Neural cell (in vitro differentiated cells): Measurements from ENCODE around the gene ST14. TPM values are rescaled to one million over a fixed set of nuclear protein-coding genes. Genes with fewer than 3 reads are reported as not detected.

Source experiments
- H2AFZ ChIP-seq: fragments of 200-600, 300-800 bp; sonication (generic), shearing (Covaris generic); 2 replicates; pipeline ENCODE4 v1.6.0; 2014; ENCODE audit warnings: low read depth, mild to moderate bottlenecking, antibody characterized with exemption, low read length, moderate library complexity
- H3F3A ChIP-seq: fragments of 200-600 bp; shearing (Covaris generic); 2 replicates; pipeline ENCODE4 v1.6.1; 2016; ENCODE audit warnings: mild to moderate bottlenecking, moderate library complexity, mixed read lengths, antibody characterized with exemption, low read length; ENCODE audit not compliant: insufficient read depth, poor library complexity, severe bottlenecking
- H3K27ac ChIP-seq: fragments of 200-600, 300-800 bp; sonication (generic), shearing (Covaris generic); 2 replicates; pipeline ENCODE4 v1.5.1; 2014; ENCODE audit warnings: mild to moderate bottlenecking, low read length, moderate library complexity
- H3K27me3 ChIP-seq: fragments of 300-800, 200-600 bp; sonication (generic), shearing (Covaris generic); 2 replicates; pipeline ENCODE4 v1.6.0; 2014; ENCODE audit warnings: mild to moderate bottlenecking, low read depth, low read length, moderate library complexity; ENCODE audit not compliant: insufficient read depth
- H3K36me3 ChIP-seq: fragments of 300-800, 200-600 bp; sonication (generic), shearing (Covaris generic); 2 replicates; pipeline ENCODE4 v1.5.1; 2014; ENCODE audit warnings: mild to moderate bottlenecking, antibody characterized with exemption, low read length, moderate library complexity; ENCODE audit not compliant: insufficient read depth
- H3K4me2 ChIP-seq: fragments of 300-800, 200-600 bp; sonication (generic), shearing (Covaris generic); 2 replicates; pipeline ENCODE4 v1.6.0; 2014; ENCODE audit warnings: mild to moderate bottlenecking, low read length
- H3K4me3 ChIP-seq: fragments of 300-800, 200-600 bp; sonication (generic), shearing (Covaris generic); 2 replicates; pipeline ENCODE4 v1.5.1; 2014; ENCODE audit warnings: mild to moderate bottlenecking, low read length, moderate library complexity
- H3K79me2 ChIP-seq: fragments of 200-600 bp; shearing (Covaris generic); replicated peaks from 2 replicates; pipeline ENCODE4 v1.6.0; 2014; ENCODE audit warnings: mild to moderate bottlenecking, low read length, moderate library complexity; ENCODE audit not compliant: insufficient read depth
- H3K9ac ChIP-seq: fragments of 300-800, 200-600 bp; sonication (generic), shearing (Covaris generic); 2 replicates; pipeline ENCODE4 v1.6.1; 2016; ENCODE audit warnings: mild to moderate bottlenecking, low read length, mixed read lengths
- H3K9me2 ChIP-seq: fragments of 200-600 bp; shearing (Covaris generic); 2 replicates; pipeline ENCODE4 v1.6.1; 2016; ENCODE audit warnings: mild to moderate bottlenecking, low read length, mixed read lengths; ENCODE audit not compliant: insufficient read depth
- H3K9me3 ChIP-seq: fragments of 200-600, 300-800 bp; sonication (generic), shearing (Covaris generic); 2 replicates; pipeline ENCODE4 v1.6.1; 2016; ENCODE audit warnings: mild to moderate bottlenecking, mixed run types, low read length, moderate library complexity, mixed read lengths
- H4K20me1 ChIP-seq: fragments of 200-600 bp; shearing (Covaris generic); 2 replicates; pipeline ENCODE4 v1.6.1; 2016; ENCODE audit warnings: mild to moderate bottlenecking, mixed run types; ENCODE audit not compliant: insufficient read depth
- EP300 ChIP-seq: fragments of 450-650 bp; conservative IDR thresholded peaks from 2 replicates; pipeline ENCODE4 v1.6.1; 2014; ENCODE audit warnings: antibody characterized with exemption, mild to moderate bottlenecking, moderate library complexity; ENCODE audit not compliant: poor library complexity, severe bottlenecking
- EZH2 ChIP-seq: fragments of 200-600, 300-800 bp; shearing (Covaris generic), sonication (generic); IDR thresholded peaks from 2 replicates; pipeline ENCODE4 v1.6.1; 2014; ENCODE audit warnings: antibody characterized with exemption, low read length, borderline replicate concordance, mild to moderate bottlenecking; ENCODE audit not compliant: insufficient read depth, poor library complexity, severe bottlenecking
- MXI1 ChIP-seq: fragments of 450-650 bp; conservative IDR thresholded peaks from 2 replicates; pipeline ENCODE4 v1.6.1; 2014; ENCODE audit warnings: antibody characterized with exemption, mild to moderate bottlenecking; ENCODE audit not compliant: poor library complexity, severe bottlenecking
- POLR2AphosphoS5 ChIP-seq: IDR thresholded peaks from 2 replicates; pipeline ENCODE4 v1.6.1; 2012
- RAD21 ChIP-seq: fragments of 450-650 bp; conservative IDR thresholded peaks from 2 replicates; pipeline ENCODE4 v1.6.1; 2014; ENCODE audit warnings: antibody characterized with exemption, mild to moderate bottlenecking, moderate library complexity
- SMC3 ChIP-seq: fragments of 450-650 bp; conservative IDR thresholded peaks from 2 replicates; pipeline ENCODE4 v1.6.1; 2014; ENCODE audit warnings: antibody characterized with exemption, mild to moderate bottlenecking, moderate library complexity; ENCODE audit not compliant: poor library complexity
- TAF1 ChIP-seq: IDR thresholded peaks from 2 replicates; pipeline ENCODE4 v1.6.1; 2012; ENCODE audit warnings: low read depth
- polyA plus RNA-seq: library from polyadenylated mRNA; depleted of rRNA; stranded (reverse); fragments of >200 nt; gene quantifications from 2 replicates; pipeline ENCODE4 v1.2.3, GENCODE V29; 2014
- TF ChIP-seq, protein P1 (sequence below): IDR thresholded peaks from 2 replicates; pipeline ENCODE4 v1.6.1; 2012; ENCODE audit warnings: borderline replicate concordance
- TF ChIP-seq, protein P2 (sequence below): fragments of 450-650 bp; IDR thresholded peaks from 2 replicates; pipeline ENCODE4 v1.5.1; 2014; ENCODE audit warnings: antibody characterized with exemption, mild to moderate bottlenecking, moderate library complexity; ENCODE audit not compliant: poor library complexity, severe bottlenecking

ST14 gene
- polyA plus RNA-seq, 1 donor from 2014 or later = not detected

DNA sequence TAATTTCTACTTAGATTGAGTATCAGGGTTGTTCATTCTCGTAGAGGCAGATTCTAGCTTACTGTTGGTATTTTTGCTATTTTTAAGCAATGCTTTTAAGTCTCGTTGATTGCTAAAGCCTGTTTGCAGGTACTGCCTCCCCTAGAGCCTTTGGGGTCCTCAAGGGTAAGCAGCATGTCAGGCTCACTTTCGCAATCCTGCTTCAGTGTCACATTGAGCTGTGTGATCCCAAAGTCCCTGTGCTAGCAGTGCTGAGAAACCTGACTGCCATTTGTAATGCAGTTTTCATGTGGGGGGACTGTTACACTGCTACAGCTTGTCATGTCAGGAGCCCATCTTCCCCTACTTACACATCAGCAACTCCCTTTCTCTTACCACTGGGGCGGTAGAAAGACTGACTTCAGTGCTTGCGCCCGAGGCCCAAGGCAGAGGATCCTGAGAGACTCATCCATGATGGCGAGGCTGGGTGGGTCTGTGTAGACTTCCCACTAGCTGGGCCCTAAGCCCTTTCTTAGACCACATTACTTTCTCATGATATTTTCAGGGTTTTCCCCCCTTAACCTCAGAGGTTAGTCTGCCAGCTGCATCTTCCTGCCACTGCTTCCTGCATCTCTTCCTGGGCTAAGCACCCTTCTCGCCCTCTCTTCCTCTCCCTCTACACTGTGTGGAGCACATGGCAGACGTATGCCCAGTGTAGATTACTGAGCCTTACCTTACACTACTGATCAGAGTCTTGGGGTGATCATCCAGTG, 40.8 kb upstream of the ST14 start:
- H3K79me2 ChIP-seq = peaks cover 13% of the 10 kb centered on the region
- no peak overlapping the region for H3K9ac ChIP-seq
- no peaks in the 10 kb centered on the region for H3F3A ChIP-seq
- peaks cover 5% of the 10 kb centered on the region for H3K36me3 ChIP-seq
- H3K27me3 ChIP-seq = no peaks in the 10 kb centered on the region
- H3K4me2 ChIP-seq = no peak overlapping the region
- H4K20me1 ChIP-seq = no peaks in the 10 kb centered on the region
- TF ChIP-seq TAF1 (no peak), POLR2AphosphoS5 (no peak), EP300 (no peak), EZH2 (no peak), RAD21 (no peak), SMC3 (no peak), MXI1 (no peak)
- TF ChIP-seq, protein P1, sequence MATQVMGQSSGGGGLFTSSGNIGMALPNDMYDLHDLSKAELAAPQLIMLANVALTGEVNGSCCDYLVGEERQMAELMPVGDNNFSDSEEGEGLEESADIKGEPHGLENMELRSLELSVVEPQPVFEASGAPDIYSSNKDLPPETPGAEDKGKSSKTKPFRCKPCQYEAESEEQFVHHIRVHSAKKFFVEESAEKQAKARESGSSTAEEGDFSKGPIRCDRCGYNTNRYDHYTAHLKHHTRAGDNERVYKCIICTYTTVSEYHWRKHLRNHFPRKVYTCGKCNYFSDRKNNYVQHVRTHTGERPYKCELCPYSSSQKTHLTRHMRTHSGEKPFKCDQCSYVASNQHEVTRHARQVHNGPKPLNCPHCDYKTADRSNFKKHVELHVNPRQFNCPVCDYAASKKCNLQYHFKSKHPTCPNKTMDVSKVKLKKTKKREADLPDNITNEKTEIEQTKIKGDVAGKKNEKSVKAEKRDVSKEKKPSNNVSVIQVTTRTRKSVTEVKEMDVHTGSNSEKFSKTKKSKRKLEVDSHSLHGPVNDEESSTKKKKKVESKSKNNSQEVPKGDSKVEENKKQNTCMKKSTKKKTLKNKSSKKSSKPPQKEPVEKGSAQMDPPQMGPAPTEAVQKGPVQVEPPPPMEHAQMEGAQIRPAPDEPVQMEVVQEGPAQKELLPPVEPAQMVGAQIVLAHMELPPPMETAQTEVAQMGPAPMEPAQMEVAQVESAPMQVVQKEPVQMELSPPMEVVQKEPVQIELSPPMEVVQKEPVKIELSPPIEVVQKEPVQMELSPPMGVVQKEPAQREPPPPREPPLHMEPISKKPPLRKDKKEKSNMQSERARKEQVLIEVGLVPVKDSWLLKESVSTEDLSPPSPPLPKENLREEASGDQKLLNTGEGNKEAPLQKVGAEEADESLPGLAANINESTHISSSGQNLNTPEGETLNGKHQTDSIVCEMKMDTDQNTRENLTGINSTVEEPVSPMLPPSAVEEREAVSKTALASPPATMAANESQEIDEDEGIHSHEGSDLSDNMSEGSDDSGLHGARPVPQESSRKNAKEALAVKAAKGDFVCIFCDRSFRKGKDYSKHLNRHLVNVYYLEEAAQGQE = no peak
- TF ChIP-seq, protein P2, sequence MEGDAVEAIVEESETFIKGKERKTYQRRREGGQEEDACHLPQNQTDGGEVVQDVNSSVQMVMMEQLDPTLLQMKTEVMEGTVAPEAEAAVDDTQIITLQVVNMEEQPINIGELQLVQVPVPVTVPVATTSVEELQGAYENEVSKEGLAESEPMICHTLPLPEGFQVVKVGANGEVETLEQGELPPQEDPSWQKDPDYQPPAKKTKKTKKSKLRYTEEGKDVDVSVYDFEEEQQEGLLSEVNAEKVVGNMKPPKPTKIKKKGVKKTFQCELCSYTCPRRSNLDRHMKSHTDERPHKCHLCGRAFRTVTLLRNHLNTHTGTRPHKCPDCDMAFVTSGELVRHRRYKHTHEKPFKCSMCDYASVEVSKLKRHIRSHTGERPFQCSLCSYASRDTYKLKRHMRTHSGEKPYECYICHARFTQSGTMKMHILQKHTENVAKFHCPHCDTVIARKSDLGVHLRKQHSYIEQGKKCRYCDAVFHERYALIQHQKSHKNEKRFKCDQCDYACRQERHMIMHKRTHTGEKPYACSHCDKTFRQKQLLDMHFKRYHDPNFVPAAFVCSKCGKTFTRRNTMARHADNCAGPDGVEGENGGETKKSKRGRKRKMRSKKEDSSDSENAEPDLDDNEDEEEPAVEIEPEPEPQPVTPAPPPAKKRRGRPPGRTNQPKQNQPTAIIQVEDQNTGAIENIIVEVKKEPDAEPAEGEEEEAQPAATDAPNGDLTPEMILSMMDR = no peak
- no peak overlapping the region for H3K27ac ChIP-seq
- H3K9me3 ChIP-seq = no peaks in the 10 kb centered on the region
- H3K4me3 ChIP-seq = no peak overlapping the region
- H3K9me2 ChIP-seq = no peaks in the 10 kb centered on the region
- H2AFZ ChIP-seq = no peak overlapping the region

DNA sequence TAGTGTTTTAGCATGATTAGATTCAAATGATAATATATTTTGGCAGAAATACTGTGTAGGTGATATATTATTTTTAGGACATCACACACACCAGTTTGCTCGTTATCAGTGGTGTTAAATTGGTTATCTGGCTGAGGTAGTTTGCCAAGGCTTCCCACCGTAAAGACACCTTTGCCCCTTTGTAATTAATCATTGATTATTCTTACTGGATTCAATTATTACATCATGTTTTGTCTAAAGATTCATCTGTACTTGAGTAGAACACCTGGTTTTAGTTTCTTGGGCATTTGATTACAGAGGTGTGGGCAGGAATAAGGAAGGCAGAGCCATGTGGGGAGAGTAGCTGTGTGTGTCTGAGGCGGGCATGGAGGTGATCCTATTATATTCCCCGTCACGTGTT, 39.5 kb upstream of the ST14 start:
- H3K4me3 ChIP-seq = no peak overlapping the region
- no peak overlapping the region for H2AFZ ChIP-seq
- H3F3A ChIP-seq = no peaks in the 10 kb centered on the region
- TF ChIP-seq MXI1 (no peak), POLR2AphosphoS5 (no peak), TAF1 (no peak), EP300 (no peak), EZH2 (no peak), RAD21 (no peak), SMC3 (no peak)
- TF ChIP-seq, protein P1 = no peak
- TF ChIP-seq, protein P2 = no peak
- H3K9ac ChIP-seq = no peak overlapping the region
- H3K4me2 ChIP-seq = no peak overlapping the region
- H3K79me2 ChIP-seq = peaks cover 13% of the 10 kb centered on the region
- no peak overlapping the region for H3K27ac ChIP-seq
- H3K36me3 ChIP-seq = peaks cover 5% of the 10 kb centered on the region
- no peaks in the 10 kb centered on the region for H4K20me1 ChIP-seq
- H3K9me3 ChIP-seq = no peaks in the 10 kb centered on the region
- H3K27me3 ChIP-seq = no peaks in the 10 kb centered on the region
- no peaks in the 10 kb centered on the region for H3K9me2 ChIP-seq
